GM19438 (cell line): ENCODE data around the gene CYP4Z1.
"Not testable (repeated sequence)": the region's sequence is repeated elsewhere in the genome, so short reads cannot be mapped to it uniquely, and the experiment has no call there.

ENCODE experiments used
- ATAC-seq: cut with Tn5 transposase; IDR thresholded peaks from one replicate; pipeline ENCODE4 v1.9.1; 2021; ENCODE audit warnings: low read depth; ENCODE audit not compliant: unreplicated experiment

Gene CYP4Z1

GRCh38 chr1:47124834-47125233 is 57.8 kb downstream of the CYP4Z1 start:
- ATAC-seq, result not testable (repeated sequence)

GRCh38 chr1:47126997-47127396 is 60.0 kb downstream of the CYP4Z1 start:
- not testable (repeated sequence) for ATAC-seq

- ATAC-seq, result no peak
Measured at GRCh38 chr1:47128221-47128620, 61.2 kb downstream of the CYP4Z1 start.

- ATAC-seq, result not testable (repeated sequence)
Measured at GRCh38 chr1:47128854-47129253, 61.8 kb downstream of the CYP4Z1 start.

GRCh38 chr1:47129489-47130230 is 62.6 kb downstream of the CYP4Z1 start:
- not testable (repeated sequence) for ATAC-seq

GRCh38 chr1:47132665-47133064 is 65.6 kb downstream of the CYP4Z1 start:
- not testable (repeated sequence) for ATAC-seq

GRCh38 chr1:47137198-47137597 is 70.2 kb downstream of the CYP4Z1 start, which contains the start of gene CYP4A22:
TSS of gene CYP4A22 (plus strand) at chr1:47137441. CDS start at chr1:47137486, 45 bp downstream.
- ATAC-seq, result no peak

GRCh38 chr1:47137925-47138615 is 71.0 kb downstream of the CYP4Z1 start:
- ATAC-seq, result no peak

GRCh38 chr1:47140358-47140757 is 73.3 kb downstream of the CYP4Z1 start:
- not testable (repeated sequence) for ATAC-seq

GRCh38 chr1:47143654-47144053 is 76.6 kb downstream of the CYP4Z1 start:
- ATAC-seq, result not testable (repeated sequence)

GRCh38 chr1:47146495-47146894 is 79.5 kb downstream of the CYP4Z1 start:
- ATAC-seq, result not testable (repeated sequence)

- ATAC-seq, result no peak
Measured at GRCh38 chr1:47147047-47147785, 80.2 kb downstream of the CYP4Z1 start.

- ATAC-seq, result not testable (repeated sequence)
Measured at GRCh38 chr1:47149162-47149561, 82.1 kb downstream of the CYP4Z1 start.

GRCh38 chr1:47156457-47156856 is 89.4 kb downstream of the CYP4Z1 start:
- ATAC-seq, result not testable (repeated sequence)

GRCh38 chr1:47157957-47158356 is 90.9 kb downstream of the CYP4Z1 start:
- not testable (repeated sequence) for ATAC-seq

- no peak for ATAC-seq
Measured at GRCh38 chr1:47160716-47161115, 93.7 kb downstream of the CYP4Z1 start.

GRCh38 chr1:47161298-47162040 is 94.4 kb downstream of the CYP4Z1 start:
- ATAC-seq, result peak; percentile 92

- no peak for ATAC-seq
Measured at GRCh38 chr1:47164552-47164951, 97.5 kb downstream of the CYP4Z1 start.
